HG03354 (cell line): ENCODE data around the gene ADGRA1.
"Not testable (repeated sequence)": the region's sequence is repeated elsewhere in the genome, so short reads cannot be mapped to it uniquely, and the experiment has no call there.

ENCODE experiments used
- ATAC-seq: cut with Tn5 transposase; IDR thresholded peaks from one replicate; pipeline ENCODE4 v1.9.1; 2021; ENCODE audit warnings: mild to moderate bottlenecking; ENCODE audit not compliant: unreplicated experiment, poor library complexity, severe bottlenecking

ADGRA1 gene

DNA sequence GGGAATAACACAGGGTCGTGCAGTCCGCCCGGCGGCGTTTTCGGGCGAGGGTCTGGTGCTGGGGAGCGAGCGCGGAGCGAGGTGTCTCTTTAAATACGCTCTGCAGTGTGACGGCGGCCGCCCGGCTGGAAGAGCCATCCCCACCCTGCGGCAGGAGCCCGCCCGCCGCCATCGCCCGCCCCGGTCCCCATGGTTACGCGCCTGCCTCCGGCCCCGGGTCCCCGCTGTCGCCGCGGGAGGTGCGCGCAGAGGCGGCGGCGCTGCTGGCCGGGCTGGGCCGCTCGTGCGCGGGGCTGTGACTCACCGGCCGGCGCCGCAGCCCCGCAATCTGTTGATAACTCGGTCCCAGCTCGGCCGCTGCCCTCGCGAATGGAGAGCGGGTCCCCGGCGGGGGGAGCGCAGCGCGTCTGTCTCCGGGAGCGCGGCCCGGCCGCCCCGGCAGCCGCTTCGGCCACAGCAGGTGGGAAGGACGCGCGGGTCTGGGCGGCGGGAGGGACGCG, at the start of gene ADGRA1:
TSS of gene ADGRA1 (plus strand) at position 246 of the 500 bp plus-strand sequence. CDS start 986 bp downstream, outside the sequence.
- ATAC-seq = no peak

DNA sequence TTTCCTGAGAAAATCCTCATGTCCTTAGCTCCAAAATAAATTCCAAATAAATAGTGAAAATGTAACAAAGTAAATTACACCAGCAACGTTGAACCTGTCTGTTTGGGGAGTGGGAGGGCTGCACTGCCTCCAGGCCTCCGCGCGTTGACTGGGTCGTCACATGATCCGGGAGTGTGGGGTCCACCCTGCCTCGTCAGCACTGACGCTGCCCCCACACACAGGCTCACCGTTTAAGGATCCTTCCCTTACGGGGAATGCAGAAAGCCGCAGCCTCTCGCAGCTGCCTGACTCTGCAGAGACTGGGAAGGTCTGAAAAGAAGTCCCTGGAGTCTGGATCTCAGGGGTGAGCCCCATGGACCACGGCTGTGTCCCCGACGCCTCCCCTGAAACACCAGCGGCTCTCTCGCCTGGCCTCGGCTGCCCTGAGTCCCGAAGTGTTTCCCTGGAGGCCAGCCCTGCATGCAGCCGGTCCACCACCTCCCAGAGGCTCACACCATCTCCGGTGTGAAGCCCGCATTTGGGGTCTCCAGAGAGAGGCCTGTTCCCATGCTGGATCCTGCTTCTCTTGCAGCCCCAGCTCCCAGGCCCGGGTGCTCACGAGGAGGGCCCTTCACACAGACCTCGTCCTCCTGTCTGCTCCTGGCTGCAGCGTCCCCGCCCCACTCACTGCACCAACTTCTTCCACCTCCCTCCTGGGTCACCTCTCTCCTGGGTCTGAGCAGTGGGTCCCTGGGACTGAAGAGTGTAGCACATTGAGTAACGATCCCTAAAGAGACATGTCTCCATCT, 49.5 kb upstream of the ADGRA1 start:
- no peak for ATAC-seq

- ATAC-seq = no peak
Observed at GRCh38 chr10:133039107-133039802, 48.5 kb upstream of the ADGRA1 start.

GRCh38 chr10:133039803-133040165, 47.9 kb upstream of the ADGRA1 start:
- ATAC-seq = no peak

- ATAC-seq = no peak
Observed at GRCh38 chr10:133040198-133040597, 47.5 kb upstream of the ADGRA1 start.

DNA sequence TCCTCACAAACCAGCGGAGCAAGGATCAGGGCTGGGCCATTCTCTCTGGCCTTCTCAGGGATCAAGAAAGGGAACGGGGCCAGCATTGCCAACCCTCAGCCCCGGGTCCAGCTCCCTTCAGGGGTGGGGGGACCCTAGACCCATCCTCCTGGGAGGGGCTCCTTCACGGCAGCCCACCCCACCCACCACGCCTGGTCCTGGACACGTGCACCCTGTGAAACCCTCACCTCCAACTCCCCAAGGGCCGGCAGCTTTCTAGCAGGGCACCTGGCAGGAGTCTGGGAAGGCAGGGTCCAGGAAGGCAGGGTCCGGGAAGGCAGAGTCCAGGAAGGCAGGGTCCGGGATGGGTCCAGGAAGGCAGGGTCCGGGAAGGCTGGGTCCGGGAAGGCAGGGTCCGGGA, 46.6 kb upstream of the ADGRA1 start:
- ATAC-seq = no peak

- no peak for ATAC-seq
Observed at GRCh38 chr10:133042061-133042460, 45.7 kb upstream of the ADGRA1 start.

DNA sequence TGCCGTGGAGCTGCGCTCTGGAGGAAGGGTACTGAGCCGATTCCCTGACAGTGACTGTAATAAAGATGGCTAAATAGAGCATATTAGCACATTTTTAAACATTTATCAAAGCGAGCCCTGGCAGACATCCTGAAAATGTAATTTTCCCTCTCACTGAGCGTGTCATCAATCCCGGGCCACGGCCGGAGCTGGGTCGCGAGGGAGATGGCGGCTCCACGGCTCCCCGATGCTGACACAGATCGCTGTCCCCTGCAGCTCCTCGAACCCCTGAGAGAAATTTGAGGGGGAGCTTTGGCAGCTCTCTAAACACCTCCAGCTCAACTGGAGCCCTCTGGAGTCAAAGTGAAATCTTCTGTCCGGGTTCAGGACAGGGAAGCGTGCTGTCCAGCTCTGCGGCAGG, 44.9 kb upstream of the ADGRA1 start:
- ATAC-seq = no peak

DNA sequence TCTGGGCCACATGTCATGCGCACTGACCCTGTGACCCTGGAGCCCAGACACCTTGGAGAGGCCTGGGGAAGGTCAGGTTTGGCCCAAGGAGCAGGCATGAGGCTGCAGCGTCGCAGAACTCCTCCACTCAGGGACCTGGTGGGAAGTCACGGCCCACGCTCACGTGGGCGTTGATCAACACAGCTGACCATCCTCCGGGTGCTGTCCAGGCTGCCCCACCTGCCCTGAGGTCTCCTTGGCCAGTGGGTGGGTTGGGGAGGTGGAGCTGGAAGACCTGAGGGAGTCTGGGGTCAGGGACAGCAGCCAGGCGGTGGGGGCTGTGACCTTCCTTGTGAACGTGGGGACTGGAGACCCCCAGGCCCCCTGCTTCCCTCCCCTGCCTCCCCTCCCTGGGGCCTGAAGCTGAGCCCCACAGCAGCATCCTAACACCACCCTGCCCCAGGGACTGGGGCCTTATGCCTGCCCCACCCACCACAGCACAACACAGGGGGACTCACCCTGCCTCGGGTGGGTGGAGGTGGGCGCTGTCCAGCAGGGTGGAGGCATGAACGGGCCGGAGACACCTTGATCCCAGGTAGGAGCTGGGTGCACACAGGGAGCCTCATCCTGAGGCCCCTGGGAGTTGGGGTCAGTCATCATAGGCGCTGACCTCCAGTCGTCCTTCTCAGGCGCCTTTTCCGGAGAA, 44.0 kb upstream of the ADGRA1 start:
- ATAC-seq = no peak

GRCh38 chr10:133044401-133044811, 43.3 kb upstream of the ADGRA1 start:
- no peak for ATAC-seq

DNA sequence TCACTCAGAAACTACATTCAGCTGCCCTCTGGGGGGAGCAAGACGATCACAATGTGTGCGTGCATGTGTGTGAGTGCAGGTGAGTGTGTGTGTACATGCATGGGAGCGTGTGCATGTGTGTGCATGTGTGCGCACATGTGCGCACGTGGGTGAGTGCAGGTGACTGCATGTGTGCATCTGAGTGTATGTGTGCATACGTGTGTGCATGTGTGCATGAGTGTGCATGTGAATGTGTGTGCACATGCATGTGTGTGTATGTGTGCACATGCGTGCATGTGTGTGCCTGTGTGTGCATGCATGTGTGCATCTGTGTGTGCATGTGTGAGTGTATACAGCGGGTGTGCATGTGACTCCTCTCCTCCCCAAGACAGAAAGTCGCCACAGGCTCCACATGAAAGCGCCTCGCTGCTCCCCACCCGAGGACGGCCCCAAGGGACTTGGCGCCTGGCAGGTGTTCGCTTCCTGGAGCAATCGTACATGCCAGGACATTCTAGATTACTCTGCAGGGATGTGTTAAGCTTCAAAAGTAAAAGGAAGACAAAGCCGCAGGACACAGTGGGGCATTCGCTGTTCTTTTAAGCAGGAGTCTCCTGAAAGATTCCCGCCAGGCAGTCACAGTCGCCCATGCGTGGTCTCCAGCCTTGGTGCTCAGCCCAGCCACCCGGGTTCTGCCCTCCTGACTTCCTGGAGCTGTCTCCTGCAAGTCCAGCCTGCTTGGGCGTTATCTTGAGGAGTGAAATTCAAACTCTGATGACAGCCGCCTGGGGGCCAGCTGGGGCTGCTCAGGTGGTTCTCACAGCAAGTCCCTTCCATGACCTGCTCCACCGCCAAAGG, 42.0 kb upstream of the ADGRA1 start:
- ATAC-seq = no peak

- no peak for ATAC-seq
Observed at GRCh38 chr10:133046390-133046765, 41.3 kb upstream of the ADGRA1 start.

- ATAC-seq = no peak
Observed at GRCh38 chr10:133047526-133048123, 40.1 kb upstream of the ADGRA1 start.

GRCh38 chr10:133048266-133048665, 39.5 kb upstream of the ADGRA1 start:
- ATAC-seq = no peak

GRCh38 chr10:133048926-133049325, 38.8 kb upstream of the ADGRA1 start:
- no peak for ATAC-seq

GRCh38 chr10:133049639-133050038, 38.1 kb upstream of the ADGRA1 start:
- ATAC-seq = no peak

GRCh38 chr10:133050371-133050770, 37.4 kb upstream of the ADGRA1 start:
- ATAC-seq = no peak

GRCh38 chr10:133052076-133052475, 35.6 kb upstream of the ADGRA1 start:
- ATAC-seq = no peak

- ATAC-seq = not testable (repeated sequence)
Observed at GRCh38 chr10:133053527-133054133, 34.1 kb upstream of the ADGRA1 start.
